SU-DHL-6 (cell line): ENCODE results near the gene CHST13.

Experiments used
- EZH2phosphoT487 ChIP-seq: fragments of 200-600 bp; sonication (generic), shearing (Covaris generic); conservative IDR thresholded peaks from 2 replicates; pipeline ENCODE4 v1.6.1; 2018; ENCODE audit warnings: mild to moderate bottlenecking, antibody characterized with exemption, low read length, moderate library complexity, mixed read lengths
- TF ChIP-seq, protein P1 (sequence below): fragments of 200-600 bp; sonication (generic); IDR thresholded peaks from one replicate; pipeline ENCODE4 v1.5.1; 2017; ENCODE audit warnings: antibody characterized with exemption, mild to moderate bottlenecking, low read length, moderate library complexity; ENCODE audit not compliant: insufficient read depth, poor library complexity, severe bottlenecking

GRCh38 chr3:126550488-126551051 is 26.6 kb downstream of the CHST13 start:
- TF ChIP-seq, protein P1, sequence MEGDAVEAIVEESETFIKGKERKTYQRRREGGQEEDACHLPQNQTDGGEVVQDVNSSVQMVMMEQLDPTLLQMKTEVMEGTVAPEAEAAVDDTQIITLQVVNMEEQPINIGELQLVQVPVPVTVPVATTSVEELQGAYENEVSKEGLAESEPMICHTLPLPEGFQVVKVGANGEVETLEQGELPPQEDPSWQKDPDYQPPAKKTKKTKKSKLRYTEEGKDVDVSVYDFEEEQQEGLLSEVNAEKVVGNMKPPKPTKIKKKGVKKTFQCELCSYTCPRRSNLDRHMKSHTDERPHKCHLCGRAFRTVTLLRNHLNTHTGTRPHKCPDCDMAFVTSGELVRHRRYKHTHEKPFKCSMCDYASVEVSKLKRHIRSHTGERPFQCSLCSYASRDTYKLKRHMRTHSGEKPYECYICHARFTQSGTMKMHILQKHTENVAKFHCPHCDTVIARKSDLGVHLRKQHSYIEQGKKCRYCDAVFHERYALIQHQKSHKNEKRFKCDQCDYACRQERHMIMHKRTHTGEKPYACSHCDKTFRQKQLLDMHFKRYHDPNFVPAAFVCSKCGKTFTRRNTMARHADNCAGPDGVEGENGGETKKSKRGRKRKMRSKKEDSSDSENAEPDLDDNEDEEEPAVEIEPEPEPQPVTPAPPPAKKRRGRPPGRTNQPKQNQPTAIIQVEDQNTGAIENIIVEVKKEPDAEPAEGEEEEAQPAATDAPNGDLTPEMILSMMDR = no peak
- no peak for TF ChIP-seq EZH2phosphoT487
